Measurements from ENCODE around the gene TTC31.

TTC31 gene

DNA sequence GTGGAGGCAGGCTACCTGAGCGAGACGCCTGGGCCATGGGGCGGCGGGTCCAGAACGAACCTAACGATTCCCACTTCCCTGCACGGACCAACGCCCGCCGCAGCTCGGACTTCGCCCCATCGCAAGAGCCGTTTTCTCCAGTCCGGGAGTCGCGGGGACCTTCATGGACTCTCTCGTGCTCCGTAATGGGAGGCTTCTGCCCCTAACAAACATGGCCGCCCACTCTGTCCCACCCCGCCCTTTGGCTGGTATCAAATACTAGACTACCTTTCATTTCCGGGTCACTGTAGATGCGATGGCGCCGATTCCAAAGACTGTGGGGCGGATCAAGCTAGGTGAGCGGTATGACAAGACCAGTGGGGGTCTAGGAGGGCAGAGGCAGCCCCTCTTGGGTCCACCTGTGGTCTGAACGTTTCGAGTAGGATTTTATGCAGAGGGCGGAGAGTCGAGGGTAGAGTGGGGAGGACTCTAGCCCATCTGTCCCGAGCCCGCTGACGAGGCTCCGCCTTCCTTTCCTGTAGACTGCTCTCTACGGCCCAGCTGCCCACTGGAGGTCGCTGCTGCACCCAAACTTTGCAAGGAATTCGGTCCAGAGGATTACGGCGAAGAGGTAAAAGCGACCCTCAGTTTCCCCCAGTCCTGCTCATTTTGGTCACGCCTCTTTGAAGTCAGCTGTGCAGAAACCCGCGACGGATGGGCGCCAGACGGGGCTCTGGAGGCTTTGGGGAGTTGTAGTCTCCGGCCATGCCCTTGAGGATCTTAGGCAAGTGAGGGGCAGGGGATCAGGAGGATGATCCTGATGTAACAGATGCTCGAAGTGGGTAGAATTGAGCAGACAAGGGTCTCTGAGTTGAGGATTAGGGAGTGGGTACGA, at the start of gene TTC31, which contains the start of gene CCDC142:
Gene TTC31 (plus strand): TSS at position 281 of the 874 bp plus-strand sequence. CDS start 15 bp downstream, at position 296.
Gene CCDC142 (minus strand): TSS at position 198 of the 874 bp plus-strand sequence. CDS start 161 bp downstream, at position 37.
- FAIRE-seq (peak; percentile 73), DNase-seq (ENCODE audit: insufficient read length, low spot score) (peak; percentile 76)
- TF ChIP-seq, protein P1, sequence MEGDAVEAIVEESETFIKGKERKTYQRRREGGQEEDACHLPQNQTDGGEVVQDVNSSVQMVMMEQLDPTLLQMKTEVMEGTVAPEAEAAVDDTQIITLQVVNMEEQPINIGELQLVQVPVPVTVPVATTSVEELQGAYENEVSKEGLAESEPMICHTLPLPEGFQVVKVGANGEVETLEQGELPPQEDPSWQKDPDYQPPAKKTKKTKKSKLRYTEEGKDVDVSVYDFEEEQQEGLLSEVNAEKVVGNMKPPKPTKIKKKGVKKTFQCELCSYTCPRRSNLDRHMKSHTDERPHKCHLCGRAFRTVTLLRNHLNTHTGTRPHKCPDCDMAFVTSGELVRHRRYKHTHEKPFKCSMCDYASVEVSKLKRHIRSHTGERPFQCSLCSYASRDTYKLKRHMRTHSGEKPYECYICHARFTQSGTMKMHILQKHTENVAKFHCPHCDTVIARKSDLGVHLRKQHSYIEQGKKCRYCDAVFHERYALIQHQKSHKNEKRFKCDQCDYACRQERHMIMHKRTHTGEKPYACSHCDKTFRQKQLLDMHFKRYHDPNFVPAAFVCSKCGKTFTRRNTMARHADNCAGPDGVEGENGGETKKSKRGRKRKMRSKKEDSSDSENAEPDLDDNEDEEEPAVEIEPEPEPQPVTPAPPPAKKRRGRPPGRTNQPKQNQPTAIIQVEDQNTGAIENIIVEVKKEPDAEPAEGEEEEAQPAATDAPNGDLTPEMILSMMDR (IDR thresholded peaks at IDR 0.05; ENCODE audit: insufficient read depth, missing control alignments) = peak; percentile 90

DNA sequence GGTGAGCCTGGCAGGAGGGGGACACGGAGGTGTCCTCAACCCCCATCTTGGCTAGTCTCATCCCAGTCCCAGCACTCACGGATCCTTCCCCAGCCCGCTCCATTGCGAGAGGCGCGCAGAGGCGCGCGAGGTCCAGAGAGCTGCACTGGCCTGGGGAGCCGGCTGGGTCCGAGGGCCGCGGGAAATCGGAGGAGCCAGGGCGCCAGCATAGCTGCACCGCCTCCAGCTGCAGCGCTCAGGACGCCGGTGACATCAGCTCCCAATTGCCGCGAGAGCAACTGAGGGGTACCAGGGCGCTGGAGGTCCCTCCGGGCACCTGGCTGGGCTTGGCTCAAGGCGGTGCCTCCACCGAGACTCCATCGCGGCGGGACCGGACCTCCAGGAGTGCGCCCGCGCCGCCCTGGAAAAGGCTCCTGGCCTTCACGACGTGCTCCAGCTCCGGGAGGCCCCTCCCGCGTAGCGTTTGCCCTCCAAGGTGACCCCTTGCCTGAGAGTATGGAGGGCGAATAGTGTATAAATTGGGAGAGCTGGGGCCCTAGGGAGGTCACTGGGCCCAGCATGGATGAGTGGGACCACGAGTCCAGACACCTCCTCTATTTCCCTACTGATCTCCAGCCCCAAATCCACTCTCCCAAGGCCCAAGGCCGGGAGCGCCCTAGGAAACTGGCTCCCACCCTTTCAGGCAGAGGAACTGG, 46.6 kb upstream of the TTC31 start:
- TF ChIP-seq, protein P1 (IDR thresholded peaks at IDR 0.05; ENCODE audit: insufficient read depth, missing control alignments) = no peak
- DNase-seq (ENCODE audit: insufficient read length, low spot score) = no peak
- no peak for FAIRE-seq

DNA sequence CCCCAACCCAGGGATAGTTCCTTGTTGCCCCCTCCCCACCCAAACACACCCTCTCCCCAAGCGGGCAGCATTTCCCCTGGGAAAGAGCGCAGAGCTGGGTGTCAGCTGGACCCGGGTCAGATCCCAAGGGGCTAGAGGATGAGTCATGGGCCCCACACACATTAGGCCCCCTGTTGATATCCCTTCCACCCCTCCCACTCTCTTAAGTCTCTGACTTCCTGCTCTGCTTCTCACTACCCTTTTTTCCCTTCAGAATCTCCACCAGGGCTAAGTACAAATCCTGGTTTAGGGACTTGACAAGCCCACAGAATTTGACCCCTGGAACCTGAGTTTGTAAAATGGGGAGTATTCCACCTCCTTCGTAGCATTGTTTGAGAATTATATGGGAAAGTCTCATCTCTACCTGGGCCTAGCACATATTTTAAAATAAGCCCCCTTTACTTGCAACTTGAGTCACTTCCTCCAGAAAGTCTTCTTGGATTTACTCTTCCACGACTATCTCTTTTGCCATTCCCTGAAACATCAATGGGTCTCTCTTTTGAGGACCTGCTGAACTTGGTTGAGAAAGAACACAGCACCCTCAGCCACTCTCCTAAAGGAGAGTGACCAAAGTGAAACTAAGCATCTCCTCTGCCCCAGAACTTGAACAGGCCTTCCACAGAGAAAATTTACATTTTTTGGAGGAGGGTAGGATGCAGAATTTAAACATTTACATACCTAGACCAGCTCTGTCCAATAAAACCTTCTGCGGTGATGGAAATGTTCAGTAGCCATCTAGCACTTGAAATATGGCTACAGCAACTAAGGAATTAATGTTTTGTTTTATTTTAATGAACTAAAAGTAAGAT, 45.8 kb upstream of the TTC31 start:
- DNase-seq (ENCODE audit: insufficient read length, low spot score) = no peak
- FAIRE-seq = no peak
- TF ChIP-seq, protein P1 (IDR thresholded peaks at IDR 0.05; ENCODE audit: insufficient read depth, missing control alignments) = no peak

DNA sequence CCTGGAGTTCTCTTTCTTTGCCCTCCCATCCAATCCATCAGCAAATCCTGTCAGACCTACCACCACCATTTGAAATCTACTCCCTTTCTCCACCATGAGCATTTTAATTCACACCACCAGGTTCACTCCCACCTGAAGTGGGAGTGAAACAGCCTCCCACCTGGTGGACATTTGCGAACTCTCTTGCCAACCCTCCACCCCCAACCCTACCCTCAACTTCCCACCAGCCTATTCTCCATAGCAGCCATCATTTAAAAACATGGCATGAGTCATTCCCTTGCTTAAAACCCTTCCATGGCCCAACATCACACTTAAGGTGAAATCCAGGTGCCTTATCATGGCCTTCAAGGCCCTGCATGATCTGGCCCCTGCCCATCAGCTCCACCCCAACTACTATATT, 44.6 kb upstream of the TTC31 start:
- DNase-seq (ENCODE audit: insufficient read length, low spot score) (no peak), FAIRE-seq (no peak)
- TF ChIP-seq, protein P1 (IDR thresholded peaks at IDR 0.05; ENCODE audit: insufficient read depth, missing control alignments) = no peak

DNA sequence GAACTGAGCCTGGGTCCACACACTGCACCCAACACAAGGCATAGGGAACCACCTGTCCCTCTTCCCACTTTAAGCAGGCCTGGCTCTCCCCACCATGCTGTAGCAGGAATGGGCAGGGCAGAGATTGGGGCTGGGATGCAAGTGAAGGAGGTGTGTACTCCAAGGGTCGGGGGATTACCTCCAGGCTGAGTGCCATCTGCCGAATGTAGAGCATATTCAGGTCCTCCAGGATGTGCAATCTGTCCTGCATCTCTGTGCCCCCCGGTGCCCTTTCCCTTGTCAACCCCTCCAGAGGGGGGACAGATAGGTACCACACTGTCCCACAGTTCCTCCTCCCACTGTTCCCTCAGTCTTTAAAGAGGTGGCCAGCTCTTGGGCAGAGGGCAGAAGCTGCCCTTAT, 43.5 kb upstream of the TTC31 start:
- DNase-seq (ENCODE audit: insufficient read length, low spot score) = peak; percentile 61

DNA sequence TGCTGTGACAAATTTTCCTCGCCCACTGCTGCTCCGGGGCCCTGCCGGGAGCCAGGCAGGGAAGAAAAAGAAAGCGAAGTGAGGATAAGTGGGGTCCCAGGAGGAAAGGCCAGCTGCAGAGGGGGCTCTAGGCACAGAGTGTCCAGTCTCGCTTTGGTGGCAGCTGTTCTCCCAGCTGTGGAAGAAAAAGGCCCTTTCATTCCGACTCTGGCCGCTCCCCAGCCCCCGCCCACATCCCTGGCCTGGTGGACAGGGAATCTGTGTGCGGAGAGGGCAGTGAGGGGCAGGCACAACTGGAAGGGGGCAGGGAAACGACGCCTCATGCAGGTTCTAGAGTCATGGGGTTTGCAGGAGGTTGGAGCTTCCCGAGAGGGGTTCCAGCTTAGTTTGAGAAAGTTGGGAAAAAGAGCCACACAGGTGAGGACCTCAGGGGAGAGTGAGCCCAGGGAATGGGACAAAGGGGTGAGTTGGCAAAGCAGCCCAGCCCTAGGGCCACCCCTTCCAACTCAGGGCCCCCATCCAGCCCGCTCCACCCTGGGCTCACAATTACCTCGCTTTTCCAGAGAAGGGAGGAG, 43.0 kb upstream of the TTC31 start:
- no peak for FAIRE-seq
- TF ChIP-seq, protein P1 (IDR thresholded peaks at IDR 0.05; ENCODE audit: insufficient read depth, missing control alignments) = no peak
- DNase-seq (ENCODE audit: insufficient read length, low spot score) = no peak

More for the DNA sequence above, 43.5 kb upstream of the TTC31 start:
- TF ChIP-seq, protein P1 (IDR thresholded peaks at IDR 0.05; ENCODE audit: insufficient read depth, missing control alignments) = no peak
- no peak for FAIRE-seq
